Activated CD4-positive, alpha-beta T cell treated with anti-CD3 and anti-CD28 coated beads, Interleukin-2, amount 50 U/mL, for 24 hours (primary cell): ENCODE measurements around the gene GPR137.
A peak's percentile ranks its signal among the peaks of the same experiment; 100 is the strongest.

Experiments
- DNase-seq, 2 donors: peaks; one replicate each; pipeline ENCODE4 v3.0.0-alpha.2; 2020; ENCODE audit warnings: low read depth in 1 of 2, low spot score in 1 of 2

GPR137 gene

GRCh38 chr11:64284048-64284961 lies 1.3 kb upstream of the GPR137 start, which contains the start of gene BAD:
Gene BAD, minus strand, starts transcription at chr11:64284665. Its CDS starts 297 bp downstream, at chr11:64284368.
- peak; percentile 81 to 90 for DNase-seq

GRCh38 chr11:64285885-64286800 lies 495 bp downstream of the GPR137 start:
- no peak for DNase-seq

- DNase-seq: no peak
These were observed 1.1 kb downstream of the GPR137 start for GRCh38 chr11:64286801-64287159.

GRCh38 chr11:64287676-64288352 lies 2.2 kb downstream of the GPR137 start:
- no peak for DNase-seq

GRCh38 chr11:64288353-64288750 lies 2.7 kb downstream of the GPR137 start:
- no peak for DNase-seq

- no peak for DNase-seq
These were observed 3.4 kb downstream of the GPR137 start for GRCh38 chr11:64289002-64289564.

- no peak for DNase-seq
These were observed 5.0 kb downstream of the GPR137 start for GRCh38 chr11:64290352-64291261.

GRCh38 chr11:64291262-64291751 lies 5.7 kb downstream of the GPR137 start, which contains the start of gene KCNK4:
Gene KCNK4, plus strand, starts transcription at chr11:64291302. Its CDS starts 1,717 bp downstream, at chr11:64293019.
- DNase-seq: no peak

- DNase-seq: no peak
These were observed 6.3 kb downstream of the GPR137 start for GRCh38 chr11:64291752-64292459.

GRCh38 chr11:64292460-64293254 lies 7.0 kb downstream of the GPR137 start:
- no peak for DNase-seq

- DNase-seq: no peak
These were observed 9.1 kb downstream of the GPR137 start for GRCh38 chr11:64294774-64295173.

GRCh38 chr11:64295760-64296159 lies 10.1 kb downstream of the GPR137 start:
- DNase-seq: no peak

- no peak for DNase-seq
These were observed 10.6 kb downstream of the GPR137 start for GRCh38 chr11:64296236-64296635.

- DNase-seq: no peak
These were observed 11.4 kb downstream of the GPR137 start for GRCh38 chr11:64296830-64297698.

- DNase-seq: no peak
These were observed 12.2 kb downstream of the GPR137 start for GRCh38 chr11:64297699-64298358.

GRCh38 chr11:64298966-64299846 lies 13.6 kb downstream of the GPR137 start:
- DNase-seq: no peak
